Upper lobe of left lung (tissue), 6 donors: ENCODE measurements around the gene CLEC4G. TPM values are rescaled to one million over a fixed set of nuclear protein-coding genes. Genes with fewer than 3 reads are reported as not detected.

ENCODE experiments used
- ATAC-seq, 2 donors: fragments of 200-7000 bp; cut with Tn5 transposase; one replicate each; pipeline ENCODE4 v1.9.1; 2022; ENCODE audit warnings: mild to moderate bottlenecking in 2 of 2, moderate library complexity in 2 of 2; ENCODE audit not compliant: low FRiP score in 2 of 2
- DNase-seq, 2 donors: peaks; one replicate each; pipeline ENCODE4 v3.0.0-alpha.2; 2019 to 2020
- H3K27ac ChIP-seq, 4 donors: fragments of 200-600 bp; sonication (generic); one replicate each; pipeline ENCODE4 v1.5.1; 2016 to 2019
- H3K27me3 ChIP-seq, 4 donors: fragments of 200-600 bp; sonication (generic); one replicate each; pipeline ENCODE4 v1.5.1; 2017 to 2019
- H3K36me3 ChIP-seq, 4 donors: fragments of 200-600 bp; sonication (generic); one replicate each; pipeline ENCODE4 v1.5.1; 2016 to 2019
- H3K4me1 ChIP-seq, 4 donors: fragments of 200-600 bp; sonication (generic); one replicate each; pipeline ENCODE4 v1.5.1; 2018 to 2019
- H3K4me3 ChIP-seq, 4 donors: fragments of 200-600 bp; sonication (generic); one replicate each; pipeline ENCODE4 v1.5.1; 2017 to 2019; ENCODE audit warnings: mild to moderate bottlenecking in 2 of 4, moderate library complexity in 1 of 4
- H3K9me3 ChIP-seq, 4 donors: fragments of 200-600 bp; sonication (generic); one replicate each; pipeline ENCODE4 v1.5.1; 2018 to 2019
- CTCF ChIP-seq, 6 experiments: fragments of 450-650 bp in 4 of 6; fragments of 200-600 bp in 2 of 6; sonication (generic) in 2 of 6; IDR thresholded peaks; one replicate each; pipeline ENCODE4 v1.5.1; 2016 to 2019; ENCODE audit warnings: antibody characterized with exemption in 6 of 6
- EP300 ChIP-seq, 4 donors: sonication (generic); formaldehyde crosslinking; IDR thresholded peaks; one replicate each; pipeline ENCODE4 v1.5.1; 2017; ENCODE audit warnings: antibody characterized with exemption in 4 of 4, control low read depth in 2 of 4
- POLR2A ChIP-seq, 4 donors: fragments of 450-650 bp; IDR thresholded peaks; one replicate each; pipeline ENCODE4 v1.5.1; 2016 to 2017; ENCODE audit warnings: antibody characterized with exemption in 4 of 4, mild to moderate bottlenecking in 2 of 4
- POLR2AphosphoS5 ChIP-seq, 2 donors: sonication (generic); formaldehyde crosslinking; IDR thresholded peaks; one replicate each; pipeline ENCODE4 v1.5.1; 2017; ENCODE audit warnings: antibody characterized with exemption in 2 of 2
- WGBS, 2 donors: methylation state at CpG; one replicate each; pipeline ENCODE4 v1.1.5; 2017 to 2018; 5-methylcytosine and 5-hydroxymethylcytosine counted together
- total RNA-seq, 6 donors: library from RNA; depleted of rRNA in 4 of 6; stranded (reverse); fragments of >200 nt in 4 of 6; gene quantifications; one replicate each; pipeline versions ENCODE4 v1.1.0 to v1.2.1, GENCODE V29; 2016 to 2021
- donor health status: DM: no; HTN: no; CAD: no; lungs with moderate emphysema.
- donor health status: DM: no; HTN: yes; CAD: no; lungs with severe emphysema.

The CLEC4G gene
- total RNA-seq, 6 donors from 2014 or later, result 0.40 to 2.5 (median 1.5) TPM; not detected in 2

- ATAC-seq (no peak), DNase-seq (no peak)
- no peaks in the 10 kb centered on the region for H3K27me3 ChIP-seq
- no peak overlapping the region for H3K27ac ChIP-seq
- peaks cover 0 to 16% (median 3%) of the 10 kb centered on the region in 4 donors for H3K4me1 ChIP-seq
- H3K4me3 ChIP-seq, result no peak overlapping the region
- no peaks in the 10 kb centered on the region for H3K36me3 ChIP-seq
- no peak for TF ChIP-seq POLR2A (IDR thresholded peaks at IDR 0.05)
- TF ChIP-seq EP300 (IDR thresholded peaks at IDR 0.05), result no peak
- no peak for TF ChIP-seq POLR2AphosphoS5 (IDR thresholded peaks at IDR 0.05)
- no peak for TF ChIP-seq CTCF (IDR thresholded peaks at IDR 0.05)
- H3K9me3 ChIP-seq, result no peaks in the 10 kb centered on the region
- 77 to 78% methylated on average over 9 of the region's 9 CpGs for WGBS, 2 donors
Measured at GRCh38 chr19:7773841-7774240, 41.9 kb upstream of the CLEC4G start.

- no peak for TF ChIP-seq POLR2AphosphoS5 (IDR thresholded peaks at IDR 0.05)
- TF ChIP-seq EP300 (IDR thresholded peaks at IDR 0.05), result no peak
- TF ChIP-seq CTCF (IDR thresholded peaks at IDR 0.05), result no peak
- no peak for TF ChIP-seq POLR2A (IDR thresholded peaks at IDR 0.05)
- Histone ChIP-seq H3K9me3 (no peaks in the 10 kb centered on the region), H3K36me3 (no peaks in the 10 kb centered on the region), H3K4me3 (no peak overlapping the region), H3K27me3 (no peaks in the 10 kb centered on the region), H3K27ac (no peak overlapping the region), H3K4me1 (peaks cover 0 to 16% (median 3%) of the 10 kb centered on the region in 4 donors)
- DNase-seq (no peak), ATAC-seq (no peak)
- 36 to 45% methylated on average over 8 of the region's 8 CpGs for WGBS, 2 donors
Measured at GRCh38 chr19:7772752-7773291, 40.9 kb upstream of the CLEC4G start.

- TF ChIP-seq CTCF (IDR thresholded peaks at IDR 0.05) (no peak), POLR2AphosphoS5 (IDR thresholded peaks at IDR 0.05) (no peak), POLR2A (IDR thresholded peaks at IDR 0.05) (no peak), EP300 (IDR thresholded peaks at IDR 0.05) (no peak)
- H3K27ac ChIP-seq, result no peak overlapping the region
- no peaks in the 10 kb centered on the region for H3K36me3 ChIP-seq
- no peaks in the 10 kb centered on the region for H3K27me3 ChIP-seq
- ATAC-seq (no peak), DNase-seq (no peak)
- H3K9me3 ChIP-seq, result no peaks in the 10 kb centered on the region
- peaks cover 0 to 16% (median 3%) of the 10 kb centered on the region in 4 donors for H3K4me1 ChIP-seq
- no peak overlapping the region for H3K4me3 ChIP-seq
- WGBS, 2 donors, result 73 to 77% methylated on average over 6 to 8 of the region's 8 CpGs
Measured at GRCh38 chr19:7771072-7771471, 39.2 kb upstream of the CLEC4G start.

- Histone ChIP-seq H3K27ac (no peak overlapping the region), H3K36me3 (no peaks in the 10 kb centered on the region), H3K4me3 (no peak overlapping the region), H3K9me3 (no peaks in the 10 kb centered on the region), H3K27me3 (no peaks in the 10 kb centered on the region), H3K4me1 (peaks cover 0 to 16% (median 3%) of the 10 kb centered on the region in 4 donors)
- ATAC-seq (no peak), DNase-seq (no peak)
- WGBS, 2 donors, result 77 to 90% methylated on average over 2 of the region's 2 CpGs
- TF ChIP-seq POLR2AphosphoS5 (IDR thresholded peaks at IDR 0.05), result no peak
- TF ChIP-seq POLR2A (IDR thresholded peaks at IDR 0.05), result no peak
- TF ChIP-seq CTCF (IDR thresholded peaks at IDR 0.05), result no peak
- no peak for TF ChIP-seq EP300 (IDR thresholded peaks at IDR 0.05)
Measured at GRCh38 chr19:7769171-7769570, 37.3 kb upstream of the CLEC4G start.

DNA sequence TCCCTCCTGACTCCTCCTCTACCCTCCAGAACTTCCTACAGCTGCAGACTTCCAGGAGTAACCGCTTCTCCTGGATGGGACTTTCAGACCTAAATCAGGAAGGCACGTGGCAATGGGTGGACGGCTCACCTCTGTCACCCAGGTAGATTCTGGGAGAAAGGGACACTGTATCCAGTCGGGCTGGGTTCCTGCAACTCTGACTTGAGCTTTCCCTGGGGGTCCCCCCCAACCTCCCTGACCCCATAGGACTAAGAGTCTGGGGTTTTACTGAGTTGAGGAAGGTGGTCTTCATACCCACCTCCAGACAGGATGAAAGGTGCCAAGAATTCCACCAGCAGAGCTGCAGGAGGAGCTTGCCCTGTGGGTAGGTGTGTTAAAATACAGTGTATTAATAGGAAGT is 35.6 kb upstream of the CLEC4G start:
- Histone ChIP-seq H3K9me3 (no peaks in the 10 kb centered on the region), H3K27ac (no peak overlapping the region), H3K4me3 (no peak overlapping the region), H3K4me1 (peaks cover 0 to 15% (median under 1%) of the 10 kb centered on the region in 4 donors), H3K27me3 (no peaks in the 10 kb centered on the region), H3K36me3 (no peaks in the 10 kb centered on the region)
- 63 to 78% methylated on average over 4 of the region's 4 CpGs for WGBS, 2 donors
- TF ChIP-seq CTCF (IDR thresholded peaks at IDR 0.05) (no peak), POLR2A (IDR thresholded peaks at IDR 0.05) (no peak), EP300 (IDR thresholded peaks at IDR 0.05) (no peak), POLR2AphosphoS5 (IDR thresholded peaks at IDR 0.05) (no peak)
- no peak for DNase-seq
- ATAC-seq, result no peak
